ENCODE results near the gene TBX1. TPM values are rescaled to one million over a fixed set of nuclear protein-coding genes. Genes with fewer than 3 reads are reported as not detected.

TBX1 gene
- not detected in 2 replicates for total RNA-seq

DNA sequence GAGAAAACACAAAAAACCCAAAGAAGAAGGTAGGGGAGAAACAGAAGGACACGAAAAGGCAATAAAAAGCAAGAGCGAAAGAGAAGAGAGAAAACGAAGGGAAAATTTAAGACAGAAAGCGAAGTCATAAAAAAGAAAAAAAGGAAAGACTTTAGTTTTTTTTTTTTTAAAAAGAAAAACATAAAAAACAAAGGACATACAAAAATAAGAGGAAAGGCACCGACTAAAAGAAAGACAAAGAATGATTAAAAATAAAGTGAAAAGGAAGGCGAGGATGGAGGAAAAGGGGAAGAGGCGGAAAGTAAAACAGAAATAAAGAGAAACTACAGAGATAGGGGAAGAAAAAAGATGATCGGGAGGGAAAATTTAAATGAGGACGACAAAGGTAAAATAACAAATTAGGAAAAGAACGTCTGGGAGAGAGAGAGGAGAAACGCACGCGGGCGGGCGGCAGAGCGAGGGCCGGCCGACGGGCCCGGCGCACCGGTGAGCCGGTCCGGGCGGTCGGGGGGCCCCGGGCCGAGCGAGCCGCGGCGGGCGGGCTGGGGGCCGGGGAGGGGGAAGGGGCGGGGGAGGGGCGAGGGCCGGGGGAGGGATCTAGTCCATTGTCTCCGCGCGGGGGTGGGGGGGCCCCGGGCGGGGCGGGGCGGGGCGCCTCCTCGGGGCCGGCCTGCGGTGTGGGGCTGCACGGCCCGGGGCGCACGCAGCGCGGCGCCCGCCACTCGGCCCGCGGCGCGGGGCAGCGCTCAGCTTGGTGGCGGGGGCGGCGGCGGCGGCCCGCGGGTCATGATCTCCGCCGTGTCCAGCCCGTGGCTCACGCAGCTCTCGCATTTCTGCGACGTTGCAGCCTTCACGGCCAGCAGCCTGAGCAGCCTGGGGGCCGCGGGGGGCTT lies at the start of gene TBX1:
Gene TBX1 (plus strand): TSS at position 721 of the 893 bp plus-strand sequence. CDS start 66 bp downstream, at position 787.

DNA sequence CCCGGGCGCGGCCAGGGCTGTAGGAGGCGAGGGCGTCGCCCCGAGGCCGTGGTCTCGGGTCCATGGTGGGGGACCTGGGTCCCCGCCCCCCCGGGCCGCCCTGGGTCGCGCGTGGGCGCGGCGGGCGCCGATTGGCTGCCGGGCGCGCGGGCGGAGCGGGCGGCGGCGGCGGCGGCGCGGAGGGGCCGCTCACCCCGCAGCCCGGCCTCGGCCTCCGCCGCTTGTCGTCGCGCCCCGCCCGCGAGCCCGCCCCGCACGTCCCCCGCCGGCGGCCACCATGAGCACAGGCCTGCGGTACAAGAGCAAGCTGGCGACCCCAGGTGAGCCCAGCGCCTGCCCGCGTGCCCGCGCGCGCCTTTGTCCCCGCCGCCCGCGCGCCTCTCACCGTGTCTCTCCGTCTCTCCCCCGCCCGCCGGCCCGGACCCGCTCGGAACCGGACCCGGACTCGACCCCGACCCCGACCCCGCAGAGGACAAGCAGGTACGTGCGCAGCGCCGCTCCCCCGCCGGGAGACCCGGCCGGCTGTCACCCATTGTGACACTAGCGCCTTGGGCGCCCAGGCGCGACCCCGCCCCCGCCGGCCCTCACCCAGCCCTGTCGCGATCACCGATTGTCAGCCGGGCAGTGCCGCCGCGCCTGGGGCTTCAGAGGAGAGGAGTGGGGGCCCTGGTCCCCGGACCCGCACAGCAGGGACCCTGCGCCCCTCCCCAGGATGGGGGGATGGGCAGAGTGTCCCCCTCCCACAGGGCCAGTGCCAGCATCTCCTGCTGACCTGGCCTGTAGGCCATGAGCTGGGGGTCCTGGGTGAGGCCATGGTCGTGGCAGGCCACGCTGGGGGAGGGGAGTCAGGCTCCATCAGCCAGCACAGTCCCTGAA lies 46.0 kb upstream of the TBX1 start, which contains the start of gene SEPTIN5:
Gene SEPTIN5 (plus strand): TSS at position 192 of the 876 bp plus-strand sequence. CDS start 86 bp downstream, at position 278.

DNA sequence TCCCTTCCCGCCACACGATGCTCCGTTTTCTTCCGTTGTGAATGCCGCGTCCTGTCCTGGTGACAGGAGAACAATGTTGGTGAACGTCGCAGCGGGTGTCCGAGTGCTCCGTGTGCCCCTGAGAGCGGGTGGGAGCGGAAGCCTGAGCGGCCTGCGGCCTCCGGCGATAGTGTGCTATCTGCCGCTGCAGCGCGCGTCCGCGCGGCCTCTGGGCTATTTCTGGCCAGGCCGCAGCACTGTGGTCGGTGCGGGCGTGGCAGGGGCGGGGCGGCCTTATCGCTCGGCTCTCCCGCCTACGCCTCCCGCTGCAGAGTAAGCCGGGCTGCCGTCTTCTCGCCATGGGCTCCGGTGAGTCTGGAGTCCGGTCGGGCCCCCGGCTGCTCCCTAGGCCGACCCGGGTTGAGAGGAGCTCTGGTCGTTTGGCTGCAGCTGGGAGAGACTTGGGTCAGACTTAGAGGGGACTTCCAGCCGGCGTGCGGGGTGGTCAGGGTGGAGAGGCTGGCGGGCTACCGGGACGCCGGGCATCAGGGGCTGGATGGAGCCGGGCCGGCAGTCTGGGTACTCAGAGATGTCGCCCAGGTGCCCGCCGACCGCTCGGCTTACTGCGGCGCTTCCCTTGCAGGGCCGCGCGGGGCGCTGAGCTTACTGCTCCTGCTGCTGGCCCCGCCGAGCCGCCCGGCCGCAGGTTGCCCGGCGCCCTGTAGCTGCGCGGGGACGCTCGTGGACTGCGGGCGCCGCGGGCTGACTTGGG lies 37.2 kb upstream of the TBX1 start, which contains the start of gene GP1BB:
Gene GP1BB (plus strand): TSS at position 308 of the 751 bp plus-strand sequence. CDS start 31 bp downstream, at position 339.

Other genes starting within 250 kb of the TBX1 start
- 0.13 TPM in 1 of 2 replicates, not detected in the other for gene CLDN5, start 236.4 kb upstream of the TBX1 start, total RNA-seq
- 6.4 and 11.3 TPM in 2 replicates for gene SEPTIN5, start 46.3 kb upstream of the TBX1 start, total RNA-seq
- gene GP1BB, start 37.2 kb upstream of the TBX1 start, total RNA-seq: 1.8 and 2.4 TPM in 2 replicates
- 11.2 and 16.8 TPM in 2 replicates for gene GNB1L, start 94.1 kb downstream of the TBX1 start, total RNA-seq
- gene RTL10, start 94.1 kb downstream of the TBX1 start, total RNA-seq: 15.7 and 23.8 TPM in 2 replicates
- gene COMT, start 181.0 kb downstream of the TBX1 start, total RNA-seq: 317 and 372 TPM in 2 replicates
- gene TXNRD2, start 181.0 kb downstream of the TBX1 start, total RNA-seq: 24.2 and 47.3 TPM in 2 replicates